ENCODE data around the gene ADCY4. TPM values are rescaled to one million over a fixed set of nuclear protein-coding genes. Genes with fewer than 3 reads are reported as not detected.
A peak's percentile ranks its signal among the peaks of the same experiment; 100 is the strongest.

ADCY4 gene
- total and polyA plus RNA-seq, 2 of the 8 experiments (the other 6 are each of a cell fraction or from before 2014, with no cell fraction given) = 0.27 to 0.35 TPM

GRCh38 chr14:24365600-24366412 lies 30.9 kb upstream of the ADCY4 start (continued):
- TF ChIP-seq TCF12 (IDR thresholded peaks at IDR 0.05; ENCODE audit: low read depth, low read length) (0 out of 2 replicates have a peak, but pooled peaks have one; percentile 6), SAP30 (IDR thresholded peaks at IDR 0.05; ENCODE audit: insufficient read depth, insufficient replicate concordance, low read length) (no peak), CHD1 (IDR thresholded peaks at IDR 0.05; ENCODE audit: low read depth, low read length) (no peak), SP2 (IDR thresholded peaks at IDR 0.05; ENCODE audit: low read length) (no peak), EGR1 (IDR thresholded peaks at IDR 0.05; ENCODE audit: borderline replicate concordance, low read depth, low read length) (no peak), SIN3A (conservative IDR thresholded peaks at IDR 0.05 in 1 of 2, IDR thresholded peaks at IDR 0.05 in 1 of 2; ENCODE audit: low read depth in 1 of 2, low read length in 2 of 2) (peak in 1 of 2 experiments; percentile 55; a peak in 1 of 4 replicates), SIX5 (IDR thresholded peaks at IDR 0.05; ENCODE audit: low read depth, low read length) (no peak), EP300 (IDR thresholded peaks at IDR 0.05; ENCODE audit: borderline replicate concordance in 1 of 2, low read depth in 2 of 2, low read length in 2 of 2) (peak in 1 of 2 experiments; percentile 30; a peak in 1 of 3 replicates), NRF1 (IDR thresholded peaks at IDR 0.05; ENCODE audit: low read depth, low read length) (no peak), TEAD4 (IDR thresholded peaks at IDR 0.05; ENCODE audit: low read depth, low read length) (peak; percentile 52; the same call in 1 of the 2 replicates), BACH1 (IDR thresholded peaks at IDR 0.05; ENCODE audit: low read length) (no peak), RBBP5 (IDR thresholded peaks at IDR 0.05; ENCODE audit: borderline replicate concordance, low read depth, low read length) (0 out of 2 replicates have a peak, but pooled peaks have one; percentile 8), RAD21 (IDR thresholded peaks at IDR 0.05 in 1 of 2, conservative IDR thresholded peaks at IDR 0.05 in 1 of 2; ENCODE audit: low read depth in 2 of 2, low read length in 2 of 2) (peak; percentile 77 to 82), PHF8 (conservative IDR thresholded peaks at IDR 0.05; ENCODE audit: low read depth, low read length) (no peak), TAF1 (IDR thresholded peaks at IDR 0.05; ENCODE audit: low read depth, low read length) (no peak), KDM1A (IDR thresholded peaks at IDR 0.05; ENCODE audit: borderline replicate concordance, low read length) (no peak), RNF2 (IDR thresholded peaks at IDR 0.05; ENCODE audit: borderline replicate concordance, low read depth, low read length, missing control alignments, poor library complexity, severe bottlenecking) (no peak), CTBP2 (IDR thresholded peaks at IDR 0.05; ENCODE audit: borderline replicate concordance, insufficient read depth, insufficient read length, low read length) (no peak), USF2 (IDR thresholded peaks at IDR 0.05; ENCODE audit: low read length) (no peak), RXRA (IDR thresholded peaks at IDR 0.05; ENCODE audit: insufficient read depth, low read depth, low read length) (no peak), CHD2 (IDR thresholded peaks at IDR 0.05; ENCODE audit: low read length) (no peak), SP4 (IDR thresholded peaks at IDR 0.05; ENCODE audit: low read length) (no peak)
